Placental pericyte (primary cell): ENCODE data around the gene SLU7. TPM values are rescaled to one million over a fixed set of nuclear protein-coding genes. Genes with fewer than 3 reads are reported as not detected.

Source experiments
- total RNA-seq: library from RNA; depleted of rRNA; stranded (reverse); fragments of >200 nt; gene quantifications from 2 replicates; pipeline ENCODE4 v1.2.3, GENCODE V29; 2012

The SLU7 gene
- 30.1 and 120 TPM in 2 replicates for total RNA-seq

GRCh38 chr5:160418561-160419457, at the start of gene SLU7:
Gene SLU7, minus strand, starts transcription at chr5:160419081. Its CDS starts 3,787 bp downstream, at chr5:160415294.

DNA sequence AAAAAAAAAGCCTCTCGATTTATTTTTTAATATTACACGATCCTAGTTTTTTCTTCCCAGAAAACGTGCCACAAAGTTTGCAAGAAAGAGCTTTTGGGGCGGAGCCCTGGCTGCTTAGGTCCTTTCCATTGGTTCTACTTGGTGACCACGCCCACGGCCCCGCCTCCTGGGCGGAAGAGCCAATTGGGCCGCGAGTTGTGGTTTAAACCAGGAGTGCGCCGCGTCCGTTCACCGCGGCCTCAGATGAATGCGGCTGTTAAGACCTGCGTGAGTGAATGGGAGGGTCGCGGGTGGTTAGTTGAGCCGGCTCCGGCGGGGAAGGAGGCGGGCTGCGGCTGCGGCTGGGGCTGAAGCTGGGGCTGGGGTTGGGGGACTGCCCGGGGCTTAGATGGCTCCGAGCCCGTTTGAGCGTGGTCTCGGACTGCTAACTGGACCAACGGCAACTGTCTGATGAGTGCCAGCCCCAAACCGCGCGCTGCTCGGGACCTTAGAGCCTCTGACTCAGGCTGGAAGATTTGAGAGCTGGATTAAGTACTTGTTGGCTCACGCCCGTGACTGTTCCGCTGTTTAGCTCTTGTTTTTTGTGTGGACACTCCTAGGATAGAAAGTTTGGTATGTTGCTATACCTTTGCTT, 2.9 kb upstream of the SLU7 start, which contains the start of gene PTTG1:
TSS of gene PTTG1 (plus strand) at position 231 of the 634 bp plus-strand sequence. CDS start 458 bp downstream, outside the sequence.

DNA sequence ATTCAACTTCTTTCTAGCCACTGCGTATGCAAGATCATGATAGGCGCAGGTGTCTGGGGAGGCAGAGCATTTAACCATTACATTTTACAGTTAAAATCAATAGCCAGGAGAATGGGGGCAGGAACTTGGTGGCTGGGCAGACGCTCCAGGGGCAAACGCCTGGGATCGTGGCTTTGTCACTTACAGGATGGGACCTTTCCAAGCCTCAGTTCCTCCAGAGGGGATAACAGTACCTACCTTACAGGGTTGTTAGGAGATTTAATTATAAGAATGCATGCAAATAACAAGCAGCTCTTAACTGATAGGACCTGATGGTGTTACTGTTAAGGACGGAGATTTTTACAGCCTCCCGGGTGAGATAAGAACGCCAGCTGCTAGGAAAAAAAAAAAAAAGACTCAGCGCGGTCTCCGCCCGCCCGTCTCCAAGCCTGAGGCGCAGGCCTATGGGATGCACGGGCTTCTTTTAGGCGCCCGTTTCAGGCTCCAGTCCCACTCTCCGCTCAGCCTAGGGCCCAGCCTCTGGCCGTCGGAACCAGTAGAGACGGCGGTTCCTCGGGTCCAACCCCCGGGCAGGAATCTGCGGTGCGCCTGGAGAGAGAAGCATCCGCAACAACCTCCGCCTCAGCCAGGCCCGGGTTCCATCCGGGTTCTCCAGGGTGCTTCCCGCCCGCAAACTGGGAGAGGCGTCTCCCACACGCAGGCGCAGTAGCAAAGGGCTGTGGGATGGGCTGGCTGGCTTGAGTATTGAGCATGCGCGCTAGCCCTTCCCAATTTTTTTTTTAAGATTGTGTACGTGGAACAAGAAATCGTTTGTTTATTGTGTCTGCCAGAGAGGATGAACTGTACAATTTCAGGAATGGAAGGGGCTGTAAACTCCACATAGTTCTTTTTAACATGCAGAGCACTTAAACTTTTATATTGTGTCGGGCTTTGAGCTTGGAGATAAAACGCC, 19.2 kb downstream of the SLU7 start, which contains the start of gene FAM200C:
TSS of gene FAM200C (minus strand) at position 653 of the 952 bp plus-strand sequence. CDS start 4,564 bp downstream, outside the sequence.

GRCh38 chr5:160369990-160370712, 48.7 kb downstream of the SLU7 start, which contains the start of gene C1QTNF2:
Gene C1QTNF2, minus strand, starts transcription at chr5:160370626. Its CDS starts 15,615 bp downstream, at chr5:160355011.

Other genes with a start within 250 kb of the SLU7 start
- gene FABP6, start 189.6 kb downstream of the SLU7 start, total RNA-seq: not detected in 2 replicates
- gene CCNJL, start 106.5 kb downstream of the SLU7 start, total RNA-seq: 3.3 and 4.9 TPM in 2 replicates
- 0.72 TPM in 1 of 2 replicates, not detected in the other for gene C1QTNF2, start 48.5 kb downstream of the SLU7 start, total RNA-seq
- 2.2 and 3.4 TPM in 2 replicates for gene FAM200C, start 19.0 kb downstream of the SLU7 start, total RNA-seq
- 62.8 and 153 TPM in 2 replicates for gene PTTG1, start 2.8 kb upstream of the SLU7 start, total RNA-seq